Activated CD8-positive, alpha-beta T cell treated with anti-CD3 and anti-CD28 coated beads, Interleukin-2, amount 10 ng/mL, durations not matched to agents 7 days and 5 days (primary cell): ENCODE data around the gene SPINK8. TPM values are rescaled to one million over a fixed set of nuclear protein-coding genes. Genes with fewer than 3 reads are reported as not detected.
"Not testable (repeated sequence)": the region's sequence is repeated elsewhere in the genome, so short reads cannot be mapped to it uniquely, and the experiment has no call there.

Experiments
- ATAC-seq: fragments of 150-1000 bp; cut with Tn5 transposase; one replicate; pipeline ENCODE4 v1.10.0; 2021; ENCODE audit warnings: moderate library complexity
- CTCF ChIA-PET: fragments of 350-600 bp; sonication (Branson Sonifier 250); formaldehyde crosslinking; loops from one replicate; lab custom pipeline; 2021; ENCODE audit warnings: antibody characterized with exemption; lab: Charles Lee
- POLR2A ChIA-PET: fragments of 350-600 bp; sonication (Branson Sonifier 250); formaldehyde crosslinking; loops from one replicate; lab custom pipeline; 2021; ENCODE audit warnings: antibody characterized with exemption; lab: Charles Lee
- DNase-seq: peaks from one replicate; pipeline ENCODE4 v3.0.0-alpha.2; 2020
- H3K27ac Mint-ChIP-seq: one replicate; pipeline ENCODE4 v1.8.0; 2021; ENCODE audit warnings: mild to moderate bottlenecking, mixed read lengths
- H3K27me3 Mint-ChIP-seq: one replicate; pipeline ENCODE4 v1.8.0; 2021; ENCODE audit warnings: low read depth, mixed read lengths
- H3K36me3 Mint-ChIP-seq: one replicate; pipeline ENCODE4 v1.8.0; 2021; ENCODE audit warnings: low read depth, mixed read lengths
- H3K4me1 Mint-ChIP-seq: one replicate; pipeline ENCODE4 v1.8.0; 2021; ENCODE audit warnings: low read depth, mixed read lengths
- H3K4me3 Mint-ChIP-seq: one replicate; pipeline ENCODE4 v1.8.0; 2021; ENCODE audit warnings: mild to moderate bottlenecking, mixed read lengths
- H3K9me3 Mint-ChIP-seq: one replicate; pipeline ENCODE4 v1.8.0; 2022; ENCODE audit warnings: mixed read lengths; ENCODE audit not compliant: insufficient read depth
- total RNA-seq, 2 experiments: library from RNA; stranded (reverse); gene quantifications; one replicate each; pipeline ENCODE4 v1.2.3, GENCODE V29; 2021

Gene SPINK8
- total RNA-seq, 2 experiments from 2014 or later, result not detected

GRCh38 chr3:48275287-48276027 lies 58.0 kb downstream of the SPINK8 start:
- Mint-ChIP-seq H3K9me3 (no peaks in the 10 kb centered on the region), H3K4me1 (peaks cover 4% of the 10 kb centered on the region), H3K27ac (no peak overlapping the region), H3K36me3 (peaks cover 12% of the 10 kb centered on the region), H3K27me3 (no peaks in the 10 kb centered on the region), H3K4me3 (no peak overlapping the region)
- no peak for DNase-seq
- POLR2A ChIA-PET, result interaction anchor here (1.2 kb wide), 1 partner anchor 124 kb away, joined by 4 read pairs; no protein-coding TSS in a partner anchor
- no peak for ATAC-seq
- CTCF ChIA-PET, result interaction anchor here (1.5 to 16.4 kb wide), 2 partner anchors 125 to 160 kb away, joined by 6 to 319 read pairs; no protein-coding TSS in a partner anchor

- ChIA-PET CTCF (interaction anchor here (0.6 to 16.4 kb wide), 9 partner anchors 9 to 194 kb away, joined by 3 to 319 read pairs (median 6); partner anchors contain the start of genes CCDC51 and TMA7), POLR2A (interaction anchor here (0.9 to 1.2 kb wide), 2 partner anchors 33 to 125 kb away, joined by 3 to 4 read pairs; partner anchors contain the start of gene ZNF589)
- peaks cover 19% of the 10 kb centered on the region for H3K36me3 Mint-ChIP-seq
- H3K9me3 Mint-ChIP-seq, result no peaks in the 10 kb centered on the region
- no peak for DNase-seq
- H3K27ac Mint-ChIP-seq, result no peak overlapping the region
- H3K4me3 Mint-ChIP-seq, result no peak overlapping the region
- H3K27me3 Mint-ChIP-seq, result no peaks in the 10 kb centered on the region
- no peak for ATAC-seq
- peaks cover 13% of the 10 kb centered on the region for H3K4me1 Mint-ChIP-seq
These were observed 59.0 kb downstream of the SPINK8 start for GRCh38 chr3:48274452-48274851.

- Mint-ChIP-seq H3K27ac (no peak overlapping the region), H3K36me3 (peaks cover 27% of the 10 kb centered on the region), H3K4me3 (no peak overlapping the region), H3K4me1 (peaks cover 20% of the 10 kb centered on the region), H3K9me3 (no peaks in the 10 kb centered on the region), H3K27me3 (no peaks in the 10 kb centered on the region)
- DNase-seq (peak; percentile 72), ATAC-seq (peak; percentile 44)
- ChIA-PET CTCF (interaction anchor here (0.6 to 16.4 kb wide), 15 partner anchors 10 to 171 kb away, joined by 3 to 319 read pairs (median 4); partner anchors contain the start of genes CCDC51, TMA7 and ZNF589), POLR2A (interaction anchor here (0.9 kb wide), 1 partner anchor 33 kb away, joined by 3 read pairs; the partner anchor contains the start of gene ZNF589)
These were observed 59.8 kb downstream of the SPINK8 start for GRCh38 chr3:48273594-48274211.

- POLR2A ChIA-PET, result interaction anchor here (0.9 to 2.3 kb wide), 2 partner anchors 31 to 164 kb away, joined by 3 to 11 read pairs; partner anchors contain the start of gene ZNF589
- peaks cover 37% of the 10 kb centered on the region for H3K36me3 Mint-ChIP-seq
- ATAC-seq (no peak), DNase-seq (no peak)
- no peak overlapping the region for H3K4me3 Mint-ChIP-seq
- H3K4me1 Mint-ChIP-seq, result peaks cover 36% of the 10 kb centered on the region
- H3K9me3 Mint-ChIP-seq, result no peaks in the 10 kb centered on the region
- no peak overlapping the region for H3K27ac Mint-ChIP-seq
- no peaks in the 10 kb centered on the region for H3K27me3 Mint-ChIP-seq
- CTCF ChIA-PET, result interaction anchor here (0.8 to 16.4 kb wide), 8 partner anchors 13 to 277 kb away, joined by 3 to 319 read pairs (median 4); partner anchors contain the start of genes CCDC51 and TMA7
These were observed 61.5 kb downstream of the SPINK8 start for GRCh38 chr3:48271763-48272498.

- H3K4me3 Mint-ChIP-seq, H3K27me3 Mint-ChIP-seq, DNase-seq, H3K9me3 Mint-ChIP-seq, H3K27ac Mint-ChIP-seq, ATAC-seq: not testable (repeated sequence)
- POLR2A ChIA-PET, result interaction anchor here (2.3 kb wide), 1 partner anchor 30 kb away, joined by 11 read pairs; the partner anchor contains the start of gene ZNF589
- Mint-ChIP-seq H3K36me3 (peaks cover 38% of the 10 kb centered on the region), H3K4me1 (peaks cover 38% of the 10 kb centered on the region)
- CTCF ChIA-PET, result interaction anchor here (0.8 to 16.4 kb wide), 5 partner anchors 14 to 278 kb away, joined by 3 to 319 read pairs (median 5); partner anchors contain the start of genes CCDC51 and TMA7
These were observed 62.2 kb downstream of the SPINK8 start for GRCh38 chr3:48271223-48271622.

GRCh38 chr3:48270306-48270705 lies 63.2 kb downstream of the SPINK8 start:
- H3K9me3 Mint-ChIP-seq, result no peaks in the 10 kb centered on the region
- no peak for DNase-seq
- no peak overlapping the region for H3K4me3 Mint-ChIP-seq
- ATAC-seq, result no peak
- ChIA-PET CTCF (interaction anchor here (1.0 to 16.4 kb wide), 6 partner anchors 30 to 288 kb away, joined by 4 to 319 read pairs (median 10); partner anchors contain the start of genes CCDC51 and TMA7), POLR2A (interaction anchor here (2.5 kb wide), 1 partner anchor 170 kb away, joined by 7 read pairs; the partner anchor contains the start of genes CCDC51 and TMA7)
- no peak overlapping the region for H3K27ac Mint-ChIP-seq
- peaks cover 42% of the 10 kb centered on the region for H3K36me3 Mint-ChIP-seq
- H3K27me3 Mint-ChIP-seq, result no peaks in the 10 kb centered on the region
- peaks cover 38% of the 10 kb centered on the region for H3K4me1 Mint-ChIP-seq

- DNase-seq, result no peak
- ATAC-seq, result no peak
- POLR2A ChIA-PET, result interaction anchor here (1.1 to 2.5 kb wide), 4 partner anchors 15 to 170 kb away, joined by 4 to 18 read pairs (median 8); partner anchors contain the start of genes CCDC51, NME6, TMA7 and ZNF589
- peak overlapping the region; percentile 13 for H3K4me3 Mint-ChIP-seq
- no peaks in the 10 kb centered on the region for H3K9me3 Mint-ChIP-seq
- peaks cover 42% of the 10 kb centered on the region for H3K36me3 Mint-ChIP-seq
- peaks cover 38% of the 10 kb centered on the region for H3K4me1 Mint-ChIP-seq
- CTCF ChIA-PET, result interaction anchor here (1.0 to 16.4 kb wide), 9 partner anchors 22 to 289 kb away, joined by 3 to 319 read pairs (median 7); partner anchors contain the start of genes CCDC51, TMA7 and ZNF589
- peak overlapping the region; percentile 85 for H3K27ac Mint-ChIP-seq
- no peaks in the 10 kb centered on the region for H3K27me3 Mint-ChIP-seq
These were observed 63.9 kb downstream of the SPINK8 start for GRCh38 chr3:48269592-48269991.

- ChIA-PET CTCF (interaction anchor here (0.8 to 16.4 kb wide), 14 partner anchors 8 to 289 kb away, joined by 3 to 319 read pairs (median 5); partner anchors contain the start of genes CCDC51, TMA7 and ZNF589), POLR2A (interaction anchor here (1.1 to 2.5 kb wide), 5 partner anchors 10 to 171 kb away, joined by 3 to 18 read pairs (median 7); partner anchors contain the start of genes CCDC51, NME6, TMA7 and ZNF589)
- H3K36me3 Mint-ChIP-seq, result peaks cover 44% of the 10 kb centered on the region
- peaks cover 38% of the 10 kb centered on the region for H3K4me1 Mint-ChIP-seq
- DNase-seq (peak; percentile 45), ATAC-seq (peak; percentile 42)
- H3K4me3 Mint-ChIP-seq, result peak overlapping the region; percentile 60
- H3K9me3 Mint-ChIP-seq, result no peaks in the 10 kb centered on the region
- H3K27me3 Mint-ChIP-seq, result no peaks in the 10 kb centered on the region
- H3K27ac Mint-ChIP-seq, result peak overlapping the region; percentile 85
These were observed 64.4 kb downstream of the SPINK8 start for GRCh38 chr3:48268936-48269561.

GRCh38 chr3:48268381-48268935 lies 65.0 kb downstream of the SPINK8 start:
- no peaks in the 10 kb centered on the region for H3K27me3 Mint-ChIP-seq
- peak; percentile 97 for ATAC-seq
- H3K27ac Mint-ChIP-seq, result peak overlapping the region; percentile 85
- H3K9me3 Mint-ChIP-seq, result no peaks in the 10 kb centered on the region
- H3K4me1 Mint-ChIP-seq, result peaks cover 38% of the 10 kb centered on the region
- H3K4me3 Mint-ChIP-seq, result peak overlapping the region; percentile 60
- ChIA-PET CTCF (interaction anchor here (0.8 to 16.4 kb wide), 13 partner anchors 9 to 281 kb away, joined by 3 to 319 read pairs (median 5); partner anchors contain the start of genes CCDC51, TMA7 and ZNF589), POLR2A (interaction anchor here (1.1 to 2.5 kb wide), 5 partner anchors 9 to 171 kb away, joined by 3 to 18 read pairs (median 7); partner anchors contain the start of genes CCDC51, NME6, TMA7 and ZNF589)
- peak; percentile 89 for DNase-seq
- peaks cover 48% of the 10 kb centered on the region for H3K36me3 Mint-ChIP-seq
